H9 (cell line): ENCODE data around the gene PPP1R16B. TPM values are rescaled to one million over a fixed set of nuclear protein-coding genes. Genes with fewer than 3 reads are reported as not detected.
"Not testable (repeated sequence)": the region's sequence is repeated elsewhere in the genome, so short reads cannot be mapped to it uniquely, and the experiment has no call there.

Source experiments
- DNase-seq: peaks from one replicate; pipeline ENCODE4 v3.0.0-alpha.2; 2017
- H2AFZ ChIP-seq: one replicate; pipeline ENCODE4 v1.6.1; 2013; ENCODE audit warnings: mild to moderate bottlenecking, low read length, control low read depth, moderate library complexity
- H2AK5ac ChIP-seq: 2 replicates; pipeline ENCODE4 v1.6.1; 2013; ENCODE audit warnings: low read length, control low read depth, mixed read lengths; ENCODE audit not compliant: insufficient read length
- H2BK120ac ChIP-seq: one replicate; pipeline ENCODE4 v1.6.1; 2013; ENCODE audit warnings: low read depth, mild to moderate bottlenecking, low read length, control low read depth, inconsistent platforms; ENCODE audit not compliant: poor library complexity, severe bottlenecking
- H2BK12ac ChIP-seq: 2 replicates; pipeline ENCODE4 v1.6.1; 2013; ENCODE audit warnings: low read length, control low read depth, mixed read lengths, low read depth; ENCODE audit not compliant: insufficient read length
- H2BK15ac ChIP-seq: 2 replicates; pipeline ENCODE4 v1.6.1; 2013; ENCODE audit warnings: low read depth, low read length, control low read depth
- H2BK20ac ChIP-seq: one replicate; pipeline ENCODE4 v1.6.1; 2013; ENCODE audit warnings: low read depth, mild to moderate bottlenecking, low read length, control low read depth, inconsistent platforms; ENCODE audit not compliant: poor library complexity, severe bottlenecking
- H2BK5ac ChIP-seq: 2 replicates; pipeline ENCODE4 v1.6.1; 2013; ENCODE audit warnings: low read length, control low read depth, mixed read lengths; ENCODE audit not compliant: insufficient read length
- H3K14ac ChIP-seq: 2 replicates; pipeline ENCODE4 v1.6.1; 2013; ENCODE audit warnings: low read length, control low read depth; ENCODE audit not compliant: insufficient read depth
- H3K18ac ChIP-seq: 2 replicates; pipeline ENCODE4 v1.6.1; 2013; ENCODE audit warnings: low read depth, mild to moderate bottlenecking, mixed read lengths, low read length, control low read depth; ENCODE audit not compliant: insufficient read length
- H3K23ac ChIP-seq: 2 replicates; pipeline ENCODE4 v1.6.1; 2013; ENCODE audit warnings: low read length, control low read depth, mixed read lengths, low read depth; ENCODE audit not compliant: insufficient read length
- H3K23me2 ChIP-seq: 2 replicates; pipeline ENCODE4 v1.6.1; 2013; ENCODE audit warnings: low read depth, mild to moderate bottlenecking, mixed read lengths, low read length, control low read depth; ENCODE audit not compliant: insufficient read length, poor library complexity, severe bottlenecking
- H3K27ac ChIP-seq: 2 replicates; pipeline ENCODE4 v1.5.1; 2013; ENCODE audit warnings: low read length, control low read depth, mixed read lengths, low read depth; ENCODE audit not compliant: insufficient read length
- H3K27me3 ChIP-seq: 2 replicates; pipeline ENCODE4 v1.6.1; 2013; ENCODE audit warnings: low read length, control low read depth, inconsistent platforms; ENCODE audit not compliant: insufficient read depth
- H3K4ac ChIP-seq: 2 replicates; pipeline ENCODE4 v1.6.1; 2013; ENCODE audit warnings: low read depth, mild to moderate bottlenecking, control low read depth, inconsistent platforms, low read length, moderate library complexity
- H3K4me1 ChIP-seq: 2 replicates; pipeline ENCODE4 v1.6.1; 2013; ENCODE audit warnings: low read length, control low read depth, inconsistent platforms; ENCODE audit not compliant: insufficient read depth
- H3K4me2 ChIP-seq: 2 replicates; pipeline ENCODE4 v1.6.1; 2013; ENCODE audit warnings: low read length, control low read depth, mixed read lengths; ENCODE audit not compliant: insufficient read length, insufficient read depth
- H3K56ac ChIP-seq: 2 replicates; pipeline ENCODE4 v1.6.1; 2013; ENCODE audit warnings: low read depth, mild to moderate bottlenecking, mixed read lengths, low read length, control low read depth; ENCODE audit not compliant: insufficient read length
- H3K79me1 ChIP-seq: 2 replicates; pipeline ENCODE4 v1.6.1; 2013; ENCODE audit warnings: low read depth, mild to moderate bottlenecking, moderate library complexity, low read length, control low read depth, inconsistent platforms; ENCODE audit not compliant: insufficient read depth, poor library complexity, severe bottlenecking
- H3K79me2 ChIP-seq: 2 replicates; pipeline ENCODE4 v1.6.1; 2013; ENCODE audit warnings: low read length, control low read depth, inconsistent platforms; ENCODE audit not compliant: insufficient read depth
- H3K9ac ChIP-seq: 2 replicates; pipeline ENCODE4 v1.6.1; 2013; ENCODE audit warnings: low read length, control low read depth, mixed read lengths; ENCODE audit not compliant: insufficient read length; ENCODE audit errors: extremely low read depth
- H3K9me3 ChIP-seq: one replicate; pipeline ENCODE4 v1.6.1; 2013; ENCODE audit warnings: low read depth, low read length, inconsistent platforms; ENCODE audit not compliant: control insufficient read depth
- H3T11ph ChIP-seq: one replicate; pipeline ENCODE4 v1.6.1; 2013; ENCODE audit warnings: mild to moderate bottlenecking, low read length, control low read depth, inconsistent platforms
- H4K20me1 ChIP-seq: one replicate; pipeline ENCODE4 v1.6.1; 2013; ENCODE audit not compliant: control insufficient read depth, insufficient read length, insufficient read depth
- H4K5ac ChIP-seq: 2 replicates; pipeline ENCODE4 v1.6.1; 2013; ENCODE audit warnings: low read depth, mild to moderate bottlenecking, mixed read lengths, low read length, control low read depth; ENCODE audit not compliant: insufficient read length
- H4K8ac ChIP-seq: replicated peaks from 2 replicates; pipeline ENCODE4 v1.6.1; 2013; ENCODE audit warnings: low read length, control low read depth, mixed read lengths, low read depth; ENCODE audit not compliant: insufficient read length
- H4K91ac ChIP-seq: 2 replicates; pipeline ENCODE4 v1.6.1; 2013; ENCODE audit warnings: low read depth, mild to moderate bottlenecking, moderate library complexity, mixed read lengths, low read length, control low read depth; ENCODE audit not compliant: insufficient read length
- H3K27ac Mint-ChIP-seq, 3 experiments: 2 replicates in 2 of 3; 3 replicates in 1 of 3; pipeline ENCODE4 v1.8.0; 2020 to 2021; ENCODE audit warnings: mixed read lengths in 3 of 3, mild to moderate bottlenecking in 1 of 3, moderate library complexity in 1 of 3
- H3K27me3 Mint-ChIP-seq: 2 replicates; pipeline ENCODE4 v1.8.0; 2021; ENCODE audit warnings: low read depth, mild to moderate bottlenecking, moderate library complexity, mixed read lengths
- H3K36me3 Mint-ChIP-seq, 3 experiments: 2 replicates in 2 of 3; 3 replicates in 1 of 3; pipeline ENCODE4 v1.8.0; 2020 to 2021; ENCODE audit warnings: low read depth in 3 of 3, mixed read lengths in 3 of 3; ENCODE audit not compliant: insufficient read depth in 1 of 3
- H3K4me1 Mint-ChIP-seq, 2 experiments: 2 replicates each; pipeline ENCODE4 v1.8.0; 2020; ENCODE audit warnings: mixed read lengths in 2 of 2
- H3K4me3 Mint-ChIP-seq, 2 experiments: 2 replicates in 1 of 2; 3 replicates in 1 of 2; pipeline ENCODE4 v1.8.0; 2020 to 2021; ENCODE audit warnings: mild to moderate bottlenecking in 2 of 2, mixed read lengths in 2 of 2, moderate library complexity in 1 of 2
- H3K9me3 Mint-ChIP-seq, 2 experiments: 2 replicates in 1 of 2; 3 replicates in 1 of 2; pipeline ENCODE4 v1.8.0; 2020; ENCODE audit warnings: mild to moderate bottlenecking in 2 of 2, mixed read lengths in 2 of 2, moderate library complexity in 1 of 2
- CTCF ChIP-seq: fragments of 200-600 bp; sonication (generic); conservative IDR thresholded peaks from 3 replicates; pipeline ENCODE4 v1.8.0; 2021; ENCODE audit warnings: antibody characterized with exemption, mild to moderate bottlenecking
- WGBS: extraction: QIAGEN DNeasy Blood & Tissue Kit; methylation state at CpG from one replicate; pipeline ENCODE4 v1.1.7; 2013; ENCODE audit warnings: missing lambda C conversion rate, low lambda C conversion rate, mixed read lengths; ENCODE audit not compliant: insufficient read length; ENCODE audit errors: extremely low coverage; 5-methylcytosine and 5-hydroxymethylcytosine counted together
- total RNA-seq: library from RNA; stranded (reverse); gene quantifications from 2 replicates; pipeline ENCODE4 v1.2.1, GENCODE V29; 2021

Gene PPP1R16B
- total RNA-seq, 1 experiment from 2014 or later = 8.2 TPM

GRCh38 chr20:38957915-38958485, 152.5 kb downstream of the PPP1R16B start:
- WGBS = no CpG with 5 or more reads among the region's 8 CpGs
- Histone ChIP-seq H3K27me3 (no peaks in the 10 kb centered on the region), H3K23me2 (no peaks in the 10 kb centered on the region), H3K79me2 (peaks cover 5% of the 10 kb centered on the region; the same call in 1 of the 2 replicates), H3K79me1 (no peaks in the 10 kb centered on the region), H3K4ac (no peak overlapping the region), H3K9ac (no peak overlapping the region), H3K4me1 (no peaks in the 10 kb centered on the region; the same call in 1 of the 2 replicates), H3K27ac (no peak overlapping the region), H3K18ac (no peak overlapping the region), H3K14ac (no peak overlapping the region), H4K91ac (no peak overlapping the region), H2AFZ (no peak overlapping the region), H3K56ac (no peak overlapping the region), H3K9me3 (no peaks in the 10 kb centered on the region), H3T11ph (no peak overlapping the region), H4K8ac (no peak overlapping the region), H2BK20ac (no peak overlapping the region), H3K4me2 (no peak overlapping the region), H2BK120ac (no peak overlapping the region), H2BK15ac (no peak overlapping the region), H3K23ac (no peak overlapping the region), H4K5ac (no peak overlapping the region), H2AK5ac (no peak overlapping the region), H2BK12ac (no peak overlapping the region), H4K20me1 (no peaks in the 10 kb centered on the region), H2BK5ac (no peak overlapping the region)
- H3K9me3 Mint-ChIP-seq = no peaks in the 10 kb centered on the region; a peak in 2 of 5 replicates
- H3K27ac Mint-ChIP-seq = no peak overlapping the region
- no peak for DNase-seq
- peaks cover 13 to 15% of the 10 kb centered on the region in 2 experiments for H3K4me1 Mint-ChIP-seq
- H3K27me3 Mint-ChIP-seq = no peaks in the 10 kb centered on the region; the same call in 1 of the 2 replicates
- no peak overlapping the region for H3K4me3 Mint-ChIP-seq
- peaks cover 7 to 19% (median 18%) of the 10 kb centered on the region in 3 experiments for H3K36me3 Mint-ChIP-seq
- no peak for TF ChIP-seq CTCF

- H2BK120ac ChIP-seq, H2BK20ac ChIP-seq, H2BK15ac ChIP-seq, H3K79me2 ChIP-seq, H4K20me1 ChIP-seq, H3K4me3 Mint-ChIP-seq, H3K27ac ChIP-seq, H3K79me1 ChIP-seq, H3T11ph ChIP-seq, H2BK12ac ChIP-seq, H2BK5ac ChIP-seq, H3K56ac ChIP-seq, H3K27me3 ChIP-seq, H3K18ac ChIP-seq, H3K9me3 ChIP-seq, H4K8ac ChIP-seq, DNase-seq, H3K4me1 ChIP-seq, H3K9ac ChIP-seq, H3K23ac ChIP-seq, H3K36me3 Mint-ChIP-seq, H3K27me3 Mint-ChIP-seq, H3K14ac ChIP-seq, H3K9me3 Mint-ChIP-seq, H2AK5ac ChIP-seq, H3K23me2 ChIP-seq, H3K4ac ChIP-seq, H2AFZ ChIP-seq, H4K5ac ChIP-seq, H3K4me2 ChIP-seq, H4K91ac ChIP-seq: not testable (repeated sequence)
- Mint-ChIP-seq H3K4me1 (peaks cover 17% of the 10 kb centered on the region in 2 experiments), H3K27ac (peak overlapping the region in 1 of 3 experiments; percentile 33; a peak in 1 of 7 replicates)
- whole genome bisulfite sequencing = no CpG with 5 or more reads among the region's 9 CpGs
These were observed 154.7 kb downstream of the PPP1R16B start for GRCh38 chr20:38960187-38960687.
